Measurements from ENCODE around the gene KIF3C. TPM values are rescaled to one million over a fixed set of nuclear protein-coding genes. Genes with fewer than 3 reads are reported as not detected.
"Not testable (repeated sequence)": the region's sequence is repeated elsewhere in the genome, so short reads cannot be mapped to it uniquely, and the experiment has no call there.

Gene KIF3C
- polyA plus RNA-seq, 3 donors: 16.0 to 19.1 (median 19.1) TPM

- DNase-seq: no peak
Observed at GRCh38 chr2:26002632-26003310, 20.5 kb upstream of the KIF3C start.

DNA sequence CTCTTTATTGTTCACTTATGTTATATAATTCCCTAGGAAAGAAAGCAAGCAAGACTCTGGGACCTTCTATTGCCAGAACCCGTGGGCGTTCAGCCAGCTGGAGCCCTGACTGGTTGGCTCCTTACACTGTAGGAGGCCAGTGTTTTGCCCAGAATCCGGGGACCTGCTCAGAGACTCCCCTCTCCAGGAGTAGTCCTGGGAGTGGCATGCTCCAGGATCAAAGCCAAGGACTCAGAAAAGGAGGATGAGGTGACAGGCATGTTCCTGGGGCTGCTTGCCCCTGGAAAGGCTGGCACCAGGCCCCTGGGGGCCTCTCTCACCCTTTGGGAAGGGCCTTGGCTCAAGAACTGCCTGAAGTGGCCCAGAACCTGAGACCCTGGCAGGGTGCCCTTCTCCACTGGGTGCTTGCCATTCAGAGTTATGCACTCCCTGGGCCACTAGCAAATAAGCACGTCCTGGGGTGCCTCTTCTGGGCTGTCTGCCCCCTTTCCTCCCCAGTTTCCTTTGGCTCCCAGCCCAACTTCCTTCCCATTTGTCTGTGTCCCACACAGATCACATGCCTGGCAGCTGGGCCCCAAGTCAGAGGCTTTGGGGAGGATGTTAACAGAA is 19.6 kb upstream of the KIF3C start:
- DNase-seq: no peak

DNA sequence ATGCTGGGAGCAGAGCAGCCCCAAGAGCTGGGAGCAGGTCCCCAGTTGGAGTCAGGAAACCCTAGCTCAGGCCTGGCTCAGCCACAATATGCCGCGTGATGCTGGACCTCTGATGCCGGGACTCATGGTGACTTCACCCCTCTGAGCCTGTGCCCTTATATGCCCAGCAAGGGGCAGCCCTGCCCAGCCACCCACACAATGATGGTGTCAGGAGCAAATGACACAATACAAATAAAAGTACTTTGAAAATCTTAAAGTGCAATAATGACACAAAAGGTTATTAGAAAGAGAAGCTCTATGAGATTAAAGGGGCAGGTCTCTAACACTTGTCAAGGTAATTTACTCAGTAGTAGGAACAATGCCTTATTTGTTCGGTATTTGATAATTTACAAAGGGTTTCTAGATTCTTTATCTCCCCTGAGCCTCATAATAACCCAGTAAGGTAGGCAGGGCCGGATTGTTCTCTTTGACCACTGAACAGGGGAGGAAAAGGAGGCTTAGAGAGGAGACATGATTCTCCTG is 18.3 kb upstream of the KIF3C start:
- DNase-seq: no peak

DNA sequence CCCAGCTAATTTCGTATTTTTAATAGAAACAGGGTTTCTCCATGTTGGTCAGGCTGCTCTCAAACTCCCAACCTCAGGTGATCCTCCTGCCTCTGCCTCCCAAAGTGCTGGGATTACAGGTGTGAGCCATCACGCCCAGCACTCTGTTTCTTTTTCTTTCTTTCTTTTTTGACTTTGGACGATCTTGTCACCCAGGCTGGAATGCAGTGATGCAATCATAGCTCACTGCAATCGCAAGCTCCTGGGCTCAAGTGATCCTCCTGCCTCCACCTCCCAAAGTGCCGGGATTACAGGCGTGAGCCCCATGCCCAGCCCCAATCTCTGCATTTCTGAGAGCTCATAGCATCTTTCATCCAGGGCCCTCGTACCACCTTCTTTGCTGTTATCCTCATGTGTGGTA is 17.1 kb upstream of the KIF3C start:
- not testable (repeated sequence) for DNase-seq

GRCh38 chr2:25998816-25999383 is 16.6 kb upstream of the KIF3C start:
- not testable (repeated sequence) for DNase-seq

- DNase-seq: no peak
Observed at GRCh38 chr2:25996844-25997243, 14.5 kb upstream of the KIF3C start.

GRCh38 chr2:25994509-25994908 is 12.2 kb upstream of the KIF3C start:
- no peak for DNase-seq

GRCh38 chr2:25993049-25993448 is 10.8 kb upstream of the KIF3C start:
- no peak for DNase-seq

- DNase-seq: no peak
Observed at GRCh38 chr2:25992556-25992955, 10.3 kb upstream of the KIF3C start.

DNA sequence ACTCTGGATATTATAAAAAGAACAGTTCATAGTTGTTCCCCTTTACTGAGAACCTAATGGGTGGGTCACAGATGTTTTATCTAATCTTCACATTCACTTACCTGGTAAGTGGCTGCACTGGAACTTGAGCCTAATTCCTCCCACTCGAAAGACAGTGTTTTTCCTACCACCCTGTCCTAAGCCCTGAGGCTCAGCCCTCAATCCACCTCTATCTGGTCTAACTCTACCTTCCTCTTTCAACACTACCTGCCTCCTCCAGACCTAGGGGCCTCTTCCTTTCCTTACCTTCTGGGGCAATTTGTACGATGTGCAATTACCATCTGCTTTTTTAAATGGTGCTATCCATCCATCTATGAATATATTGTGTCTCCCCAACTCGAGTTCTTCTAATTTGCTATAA is 9.7 kb upstream of the KIF3C start:
- no peak for DNase-seq

DNA sequence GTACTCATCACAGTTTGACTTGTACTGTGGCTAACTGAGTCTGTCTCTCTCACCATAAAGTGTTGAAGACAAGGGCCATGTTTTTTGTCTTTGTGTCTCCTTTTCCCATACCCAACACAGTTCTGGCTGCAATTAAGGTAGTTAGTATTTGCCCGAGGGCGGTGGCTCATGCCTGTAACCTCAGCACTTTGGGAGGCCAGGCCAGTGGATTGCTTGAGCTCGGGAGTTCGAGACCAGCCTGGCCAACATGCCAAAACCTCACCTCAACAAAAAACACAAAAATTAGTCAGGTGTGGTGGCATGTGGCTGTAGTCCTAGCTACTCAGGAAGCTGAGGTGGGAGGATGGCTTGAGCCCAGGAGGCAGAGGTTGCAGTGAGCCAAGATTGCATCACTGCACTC is 6.9 kb upstream of the KIF3C start:
- no peak for DNase-seq

DNA sequence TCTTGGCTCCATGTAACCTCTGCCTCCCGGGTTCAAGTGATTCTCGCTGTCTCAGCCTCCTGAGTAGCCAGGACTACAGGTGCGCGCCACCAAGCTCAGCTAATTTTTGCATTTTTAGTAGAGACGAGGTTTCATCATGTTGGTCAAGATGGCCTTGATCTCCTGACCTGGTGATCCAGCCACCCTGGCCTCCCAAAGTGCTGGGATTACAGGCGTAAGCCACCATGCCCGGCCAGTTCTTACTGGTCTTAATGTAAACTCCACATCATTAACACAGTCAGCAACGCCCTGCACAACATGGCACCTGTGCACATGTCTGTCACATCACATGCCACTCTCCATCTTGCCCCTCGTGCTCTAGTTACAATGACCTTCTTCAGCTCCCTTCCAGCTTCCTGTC is 5.8 kb upstream of the KIF3C start:
- no peak for DNase-seq

GRCh38 chr2:25983735-25984134 is 1.4 kb upstream of the KIF3C start:
- DNase-seq: no peak

DNA sequence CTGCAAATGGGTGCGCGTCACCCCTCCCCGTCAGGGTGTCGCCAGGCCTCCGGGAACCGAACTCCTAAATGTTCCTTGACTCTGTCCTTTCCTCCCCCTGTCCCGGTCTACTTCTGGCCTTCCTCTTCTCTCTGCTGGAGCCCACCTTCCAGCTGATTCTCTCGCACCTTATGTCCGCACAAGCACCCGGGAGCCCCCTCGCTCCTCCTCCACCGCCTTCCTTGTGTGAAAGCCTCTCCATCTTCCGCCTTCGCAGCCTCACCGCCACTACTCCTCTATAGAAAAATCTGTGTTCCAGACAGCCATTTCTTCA is 627 bp upstream of the KIF3C start:
- no peak for DNase-seq

- DNase-seq: no peak
Observed at GRCh38 chr2:25981596-25982272, 563 bp downstream of the KIF3C start.

- DNase-seq: no peak
Observed at GRCh38 chr2:25980951-25981350, 1.3 kb downstream of the KIF3C start.

DNA sequence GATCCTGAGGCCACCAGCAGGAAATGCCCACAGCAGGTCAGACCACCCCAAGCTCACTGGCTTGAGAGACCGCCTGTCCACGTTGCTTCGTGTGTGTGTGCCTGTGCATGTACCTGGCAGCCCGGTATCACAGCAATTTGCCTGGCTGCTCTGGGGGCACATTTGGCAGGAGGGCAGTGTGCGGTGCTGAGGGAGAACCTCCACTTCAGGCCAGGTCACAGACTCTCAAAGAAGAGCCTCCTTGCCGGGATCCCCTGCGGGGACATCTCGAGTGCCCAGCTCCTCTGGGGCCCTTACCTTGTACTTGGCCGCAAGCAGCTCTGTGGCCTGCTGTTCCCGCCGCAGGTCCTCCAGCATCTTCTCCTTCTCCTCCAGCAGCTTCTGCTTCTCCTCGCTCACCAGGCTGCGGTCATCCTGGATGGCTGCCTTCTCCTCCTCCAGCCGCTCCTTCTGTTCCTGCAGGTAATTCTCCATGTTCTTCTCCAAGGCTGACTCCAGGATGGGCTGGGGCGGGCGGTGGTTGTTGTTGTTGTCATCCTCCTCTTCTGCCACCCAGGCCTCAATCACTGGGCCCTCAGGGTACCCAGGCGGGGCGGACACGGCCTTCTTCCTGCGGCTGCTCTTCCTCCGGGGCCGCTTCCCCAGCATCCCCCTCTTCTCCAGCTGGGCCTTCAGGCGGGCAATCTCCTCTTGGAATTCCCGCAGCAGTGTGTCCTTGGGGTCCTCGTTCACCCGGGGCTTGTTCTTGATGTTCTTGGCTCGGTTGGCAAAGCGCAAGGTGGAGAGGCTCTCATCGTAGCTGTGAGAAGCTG is 2.0 kb downstream of the KIF3C start:
- no peak for DNase-seq

DNA sequence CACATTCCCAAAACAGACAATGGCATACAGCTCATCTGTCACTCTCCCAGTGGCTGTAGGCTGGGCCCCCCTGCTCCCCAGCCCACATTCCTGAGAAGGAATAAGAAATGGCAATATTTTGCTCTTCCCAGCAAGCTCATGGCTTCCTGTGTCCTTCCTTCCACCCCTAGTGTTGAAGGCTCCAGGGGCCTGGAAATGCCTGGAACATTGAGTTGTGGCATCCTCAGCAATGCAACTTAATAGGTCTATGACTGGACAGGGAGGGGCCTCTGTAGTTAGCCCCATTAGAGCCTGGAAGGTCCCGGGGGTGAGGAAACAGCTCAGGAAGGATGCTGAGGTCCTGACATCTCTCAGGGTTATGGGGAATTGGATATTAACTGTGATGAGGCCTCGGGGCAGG is 3.3 kb downstream of the KIF3C start:
- no peak for DNase-seq

GRCh38 chr2:25977768-25978167 is 4.5 kb downstream of the KIF3C start:
- DNase-seq: no peak

DNA sequence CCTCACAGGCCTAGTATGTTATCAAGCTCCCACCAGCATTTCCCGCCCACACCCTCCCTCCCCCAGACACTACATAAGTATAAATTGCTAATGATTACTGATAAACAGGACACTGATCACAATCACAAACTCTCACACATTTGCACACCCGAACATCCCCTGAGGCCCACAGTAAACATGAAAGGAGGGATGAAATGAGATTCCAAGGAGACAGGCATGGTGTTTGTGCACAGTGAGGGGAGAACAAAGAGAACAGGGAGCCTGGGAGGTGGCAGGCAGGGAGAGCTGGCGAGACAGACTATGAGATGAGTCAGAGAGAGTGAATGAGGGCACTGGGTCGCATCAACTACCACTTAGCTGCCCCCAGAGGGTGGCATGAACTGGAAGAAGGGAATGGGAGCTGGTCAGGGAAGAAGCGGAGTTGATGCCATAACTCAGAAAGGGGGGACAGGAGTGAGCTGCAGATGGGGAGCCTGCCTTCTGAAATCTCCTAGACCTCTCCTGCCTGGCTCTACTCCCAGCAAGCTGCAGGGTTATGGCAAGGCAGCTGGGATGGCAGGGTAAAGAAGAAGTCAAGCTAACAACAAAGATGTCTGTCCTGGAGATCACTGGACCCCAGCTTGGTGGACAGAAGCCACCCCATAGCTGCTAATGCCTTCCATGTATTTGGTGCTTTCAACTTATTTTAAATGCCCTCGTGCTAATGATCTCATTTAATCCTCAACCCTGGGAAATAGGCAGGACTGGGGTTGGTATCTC is 5.1 kb downstream of the KIF3C start:
- no peak for DNase-seq

GRCh38 chr2:25972049-25972823 is 10.1 kb downstream of the KIF3C start:
- DNase-seq: no peak
